KMS-11 (cell line): Measurements from ENCODE around the gene DOCK10.

Source experiments
- H2AFZ ChIP-seq: fragments of 200-600 bp; sonication (generic); 2 replicates; pipeline ENCODE4 v1.6.1; 2016; ENCODE audit warnings: antibody characterized with exemption, mixed run types, low read depth
- H3K27ac ChIP-seq: fragments of 200-600 bp; sonication (generic); 2 replicates; pipeline ENCODE4 v1.6.1; 2016; ENCODE audit warnings: mild to moderate bottlenecking, mixed run types
- H3K27me3 ChIP-seq: fragments of 200-600 bp; sonication (generic); 2 replicates; pipeline ENCODE4 v1.6.1; 2017; ENCODE audit warnings: mild to moderate bottlenecking, low read depth, mixed run types, moderate library complexity; ENCODE audit not compliant: insufficient read depth
- H3K36me3 ChIP-seq: fragments of 200-600 bp; sonication (generic); 2 replicates; pipeline ENCODE4 v1.6.1; 2017; ENCODE audit warnings: mild to moderate bottlenecking, mixed run types; ENCODE audit not compliant: insufficient read depth
- H3K4me1 ChIP-seq: fragments of 200-600 bp; sonication (generic); 2 replicates; pipeline ENCODE4 v1.6.1; 2016; ENCODE audit warnings: mild to moderate bottlenecking, low read depth, mixed run types; ENCODE audit not compliant: poor library complexity, severe bottlenecking
- H3K4me2 ChIP-seq: fragments of 200-600 bp; sonication (generic); 2 replicates; pipeline ENCODE4 v1.7.0; 2016; ENCODE audit warnings: mild to moderate bottlenecking, mixed run types
- H3K4me3 ChIP-seq: fragments of 200-600 bp; sonication (generic); IDR thresholded peaks from 2 replicates; pipeline ENCODE4 v1.6.1; 2017; ENCODE audit warnings: low read depth, low read length, mixed read lengths; ENCODE audit not compliant: insufficient read depth
- H3K79me2 ChIP-seq: fragments of 200-600 bp; sonication (generic); 2 replicates; pipeline ENCODE4 v1.6.1; 2016; ENCODE audit warnings: low read depth, mixed run types; ENCODE audit not compliant: insufficient read depth
- H3K9ac ChIP-seq: fragments of 200-600 bp; sonication (generic); 2 replicates; pipeline ENCODE4 v1.6.1; 2016; ENCODE audit warnings: mild to moderate bottlenecking, mixed run types
- H4K20me1 ChIP-seq: fragments of 200-600 bp; sonication (generic); 2 replicates; pipeline ENCODE4 v1.6.1; 2016; ENCODE audit warnings: mild to moderate bottlenecking, mixed run types; ENCODE audit not compliant: insufficient read depth
- TF ChIP-seq, protein P1 (sequence below): fragments of 200-600 bp; sonication (generic); conservative IDR thresholded peaks from 2 replicates; pipeline ENCODE4 v1.6.1; 2017; ENCODE audit warnings: low read depth, mild to moderate bottlenecking, antibody characterized with exemption, low read length, moderate library complexity, mixed read lengths

DOCK10 gene

DNA sequence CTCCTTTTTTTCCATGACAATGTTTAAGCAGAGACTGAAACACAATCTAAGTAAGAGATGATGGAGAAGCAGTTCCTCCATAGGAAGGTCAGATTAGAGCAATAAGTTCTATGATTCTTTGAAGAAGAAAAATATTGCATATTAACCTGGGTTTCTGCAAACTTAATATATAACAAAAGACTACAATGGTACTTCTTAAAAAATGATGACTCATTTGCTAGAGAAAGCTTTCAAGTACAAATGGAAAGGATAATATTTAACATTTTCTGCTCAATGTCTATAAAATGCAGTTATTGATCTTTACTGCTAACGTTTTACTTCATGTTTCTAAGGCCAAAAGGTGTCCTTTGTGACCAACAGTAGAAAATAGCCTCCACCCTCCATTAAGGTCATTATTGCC lies 158.6 kb downstream of the DOCK10 start:
- TF ChIP-seq, protein P1, sequence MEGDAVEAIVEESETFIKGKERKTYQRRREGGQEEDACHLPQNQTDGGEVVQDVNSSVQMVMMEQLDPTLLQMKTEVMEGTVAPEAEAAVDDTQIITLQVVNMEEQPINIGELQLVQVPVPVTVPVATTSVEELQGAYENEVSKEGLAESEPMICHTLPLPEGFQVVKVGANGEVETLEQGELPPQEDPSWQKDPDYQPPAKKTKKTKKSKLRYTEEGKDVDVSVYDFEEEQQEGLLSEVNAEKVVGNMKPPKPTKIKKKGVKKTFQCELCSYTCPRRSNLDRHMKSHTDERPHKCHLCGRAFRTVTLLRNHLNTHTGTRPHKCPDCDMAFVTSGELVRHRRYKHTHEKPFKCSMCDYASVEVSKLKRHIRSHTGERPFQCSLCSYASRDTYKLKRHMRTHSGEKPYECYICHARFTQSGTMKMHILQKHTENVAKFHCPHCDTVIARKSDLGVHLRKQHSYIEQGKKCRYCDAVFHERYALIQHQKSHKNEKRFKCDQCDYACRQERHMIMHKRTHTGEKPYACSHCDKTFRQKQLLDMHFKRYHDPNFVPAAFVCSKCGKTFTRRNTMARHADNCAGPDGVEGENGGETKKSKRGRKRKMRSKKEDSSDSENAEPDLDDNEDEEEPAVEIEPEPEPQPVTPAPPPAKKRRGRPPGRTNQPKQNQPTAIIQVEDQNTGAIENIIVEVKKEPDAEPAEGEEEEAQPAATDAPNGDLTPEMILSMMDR, result no peak
- Histone ChIP-seq H3K4me1 (no peaks in the 10 kb centered on the region), H4K20me1 (no peaks in the 10 kb centered on the region), H2AFZ (no peak overlapping the region), H3K36me3 (no peaks in the 10 kb centered on the region), H3K27ac (no peak overlapping the region), H3K9ac (no peak overlapping the region), H3K4me3 (no peak overlapping the region), H3K79me2 (no peaks in the 10 kb centered on the region), H3K27me3 (no peaks in the 10 kb centered on the region), H3K4me2 (no peak overlapping the region)

DNA sequence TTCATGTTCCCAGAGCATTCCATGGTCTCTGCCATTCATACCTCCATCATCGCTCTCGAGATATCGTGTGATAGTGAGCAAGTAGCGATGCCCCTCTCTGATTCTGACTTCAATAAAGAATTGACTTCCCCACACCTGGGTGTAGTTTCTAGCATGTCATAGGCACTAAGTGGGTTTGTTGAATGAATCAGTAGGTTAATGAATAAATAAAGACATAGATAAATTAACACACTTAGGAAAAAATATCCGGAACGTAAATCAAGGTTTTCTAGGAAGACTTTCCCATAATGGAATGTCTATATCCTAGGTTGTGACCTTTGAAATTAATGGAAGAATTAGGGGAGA lies 159.1 kb downstream of the DOCK10 start:
- Histone ChIP-seq H4K20me1 (no peaks in the 10 kb centered on the region), H3K27me3 (no peaks in the 10 kb centered on the region), H3K4me2 (no peak overlapping the region), H3K9ac (no peak overlapping the region), H3K4me1 (no peaks in the 10 kb centered on the region), H3K4me3 (no peak overlapping the region), H3K27ac (no peak overlapping the region), H3K79me2 (no peaks in the 10 kb centered on the region), H3K36me3 (no peaks in the 10 kb centered on the region), H2AFZ (no peak overlapping the region)
- TF ChIP-seq, protein P1, result no peak

DNA sequence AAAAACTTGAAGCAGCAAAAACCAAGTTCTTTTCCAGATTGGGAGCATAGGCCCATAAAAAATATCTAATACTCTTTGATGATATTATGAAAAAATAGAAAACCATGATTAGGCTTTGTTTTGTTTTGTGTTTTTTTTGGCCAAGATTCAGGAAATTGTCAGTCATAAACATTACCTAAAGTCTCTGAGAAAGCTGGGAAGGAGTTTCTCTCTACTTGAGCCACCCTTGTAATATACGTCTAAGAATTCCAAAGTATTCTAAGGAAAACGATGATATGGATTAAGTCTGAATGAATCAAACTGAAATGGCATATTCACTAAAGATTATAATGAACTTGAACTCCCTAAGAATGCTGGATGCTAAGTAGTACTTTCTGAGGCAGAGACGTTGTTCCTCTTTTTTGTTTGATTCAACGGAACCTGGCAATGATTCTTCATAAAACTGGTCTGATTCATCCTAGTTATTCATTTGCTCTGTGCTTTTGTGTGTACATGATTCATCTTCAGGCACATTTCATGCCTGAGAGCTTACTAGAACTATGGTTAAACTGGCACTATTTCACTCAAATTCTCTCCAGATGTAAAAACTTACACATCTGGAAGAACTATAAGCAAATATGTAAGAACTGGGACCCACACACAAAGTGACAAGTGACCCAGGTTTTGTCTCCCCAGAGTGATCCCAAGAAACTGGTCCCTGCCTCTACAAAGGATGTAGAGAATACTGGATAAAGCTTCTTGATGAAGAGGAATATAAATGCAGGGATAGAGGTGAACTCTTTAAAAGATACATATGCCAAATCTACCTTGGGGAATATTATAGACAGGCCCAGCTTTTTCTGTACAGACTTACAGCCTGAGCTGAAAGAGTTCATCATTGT lies 159.7 kb downstream of the DOCK10 start:
- Histone ChIP-seq H3K4me1 (no peaks in the 10 kb centered on the region), H3K27ac (no peak overlapping the region), H3K4me3 (no peak overlapping the region), H4K20me1 (no peaks in the 10 kb centered on the region), H3K36me3 (no peaks in the 10 kb centered on the region), H3K27me3 (no peaks in the 10 kb centered on the region), H3K4me2 (no peak overlapping the region), H2AFZ (no peak overlapping the region), H3K79me2 (no peaks in the 10 kb centered on the region), H3K9ac (no peak overlapping the region)
- TF ChIP-seq, protein P1, result no peak

DNA sequence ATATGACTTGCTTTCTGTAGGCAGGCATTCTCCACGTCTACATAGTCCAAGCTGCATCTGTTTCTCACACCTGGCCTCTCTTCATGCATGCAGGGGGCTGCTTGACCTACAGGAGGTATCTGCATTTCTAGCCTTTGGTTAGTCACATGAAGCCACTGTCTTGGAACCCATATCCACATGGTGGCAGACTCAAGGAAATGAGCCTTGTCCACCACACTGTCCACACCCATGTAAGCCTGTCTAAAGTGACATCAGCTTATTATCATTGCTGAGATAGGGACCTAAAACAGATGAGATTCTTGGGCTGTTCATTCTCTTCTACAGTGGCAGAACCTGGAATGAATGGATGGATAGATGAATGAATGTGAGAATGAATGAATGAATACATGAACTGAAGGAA lies 160.4 kb downstream of the DOCK10 start:
- H4K20me1 ChIP-seq, result no peaks in the 10 kb centered on the region
- no peak overlapping the region for H3K4me3 ChIP-seq
- no peaks in the 10 kb centered on the region for H3K79me2 ChIP-seq
- H3K36me3 ChIP-seq, result no peaks in the 10 kb centered on the region
- TF ChIP-seq, protein P1, result no peak
- H3K27me3 ChIP-seq, result no peaks in the 10 kb centered on the region
- H3K9ac ChIP-seq, result no peak overlapping the region
- H3K4me2 ChIP-seq, result no peak overlapping the region
- H2AFZ ChIP-seq, result no peak overlapping the region
- no peaks in the 10 kb centered on the region for H3K4me1 ChIP-seq
- no peak overlapping the region for H3K27ac ChIP-seq
